Measurements from ENCODE around the gene PTPRN2.

- TF ChIP-seq SP1 (IDR thresholded peaks at IDR 0.05) (no peak), FOXA1 (IDR thresholded peaks at IDR 0.05) (no peak), BHLHE40 (IDR thresholded peaks at IDR 0.05; ENCODE audit: borderline replicate concordance) (no peak), HDGF (IDR thresholded peaks at IDR 0.05; ENCODE audit: borderline replicate concordance) (no peak), FOXK2 (IDR thresholded peaks at IDR 0.05) (no peak)
Observed at GRCh38 chr7:157849341-157849596, 738.4 kb downstream of the PTPRN2 start.
